Uterus (tissue), 4 donors: ENCODE data around the gene TAPT1. TPM values are rescaled to one million over a fixed set of nuclear protein-coding genes. Genes with fewer than 3 reads are reported as not detected.

ENCODE experiments used
- DNase-seq, 2 donors: peaks; one replicate each; pipeline ENCODE4 v3.0.0-alpha.2; 2019 to 2020
- H3K27ac ChIP-seq, 2 donors: fragments of 200-600 bp; sonication (generic); 1 replicate in 1 of 2; 2 replicates in 1 of 2; pipeline ENCODE4 v1.5.1; 2016 to 2018
- H3K27me3 ChIP-seq, 2 donors: fragments of 200-600 bp; sonication (generic); one replicate each; pipeline ENCODE4 v1.5.1; 2018 to 2019; ENCODE audit warnings: control low read depth in 1 of 2
- H3K36me3 ChIP-seq, 2 donors: fragments of 200-600 bp; sonication (generic); one replicate each; pipeline ENCODE4 v1.5.1; 2019; ENCODE audit warnings: control low read depth in 1 of 2
- H3K4me1 ChIP-seq, 2 donors: fragments of 200-600 bp; sonication (generic); one replicate each; pipeline ENCODE4 v1.5.1; 2018 to 2019; ENCODE audit warnings: control low read depth in 1 of 2
- H3K4me3 ChIP-seq, 2 donors: fragments of 200-600 bp; sonication (generic); 1 replicate in 1 of 2; 2 replicates in 1 of 2; pipeline ENCODE4 v1.5.1; 2018 to 2019; ENCODE audit warnings: mild to moderate bottlenecking in 1 of 2
- H3K9me3 ChIP-seq, 2 donors: fragments of 200-600 bp; sonication (generic); one replicate each; pipeline ENCODE4 v1.5.1; 2019; ENCODE audit warnings: control low read depth in 1 of 2
- CTCF ChIP-seq, 4 experiments: fragments of 200-600 bp in 2 of 4; fragments of 450-650 bp in 2 of 4; sonication (generic) in 2 of 4; IDR thresholded peaks; one replicate each; pipeline ENCODE4 v1.5.1; 2016 to 2019; ENCODE audit warnings: antibody characterized with exemption in 4 of 4, mild to moderate bottlenecking in 2 of 4, moderate library complexity in 1 of 4
- POLR2A ChIP-seq, 2 donors: fragments of 450-650 bp; IDR thresholded peaks; one replicate each; pipeline ENCODE4 v1.6.1; 2016; ENCODE audit warnings: antibody characterized with exemption in 2 of 2, mild to moderate bottlenecking in 1 of 2, moderate library complexity in 1 of 2
- intact Hi-C: fragments of 100-400 bp; cut with DNase I; formaldehyde crosslinking; loops from one replicate; pipeline ENCODE4 v1.15.1; 2023; ENCODE audit warnings: low total_unique reads
- total RNA-seq, 4 donors: library from RNA; depleted of rRNA in 3 of 4; stranded (reverse); fragments of >200 nt in 3 of 4; gene quantifications; one replicate each; pipeline versions ENCODE4 v1.1.0 to v1.2.4, GENCODE V29; 2014 to 2023
- donor health status: DM: yes; HTN: yes; CAD: no.

TAPT1 gene
- total RNA-seq, 4 donors from 2014 or later, result 28.2 to 68.5 (median 63.5) TPM

- H3K4me1 ChIP-seq, result no peaks in the 10 kb centered on the region
- H3K27me3 ChIP-seq, result no peaks in the 10 kb centered on the region
- TF ChIP-seq POLR2A (IDR thresholded peaks at IDR 0.05), result no peak
- TF ChIP-seq CTCF (IDR thresholded peaks at IDR 0.05), result no peak
- no peaks in the 10 kb centered on the region for H3K9me3 ChIP-seq
- H3K27ac ChIP-seq, result no peak overlapping the region
- DNase-seq, result no peak
- H3K36me3 ChIP-seq, result no peaks in the 10 kb centered on the region
- intact Hi-C loops, result no loop called here
- no peak overlapping the region for H3K4me3 ChIP-seq
These were observed 42.7 kb downstream of the TAPT1 start for GRCh38 chr4:16183604-16184003.

GRCh38 chr4:16176621-16177020 is 49.6 kb downstream of the TAPT1 start:
- Histone ChIP-seq H3K27ac (no peak overlapping the region), H3K27me3 (no peaks in the 10 kb centered on the region), H3K9me3 (no peaks in the 10 kb centered on the region), H3K36me3 (no peaks in the 10 kb centered on the region), H3K4me3 (no peak overlapping the region), H3K4me1 (no peaks in the 10 kb centered on the region)
- TF ChIP-seq CTCF (IDR thresholded peaks at IDR 0.05) (no peak), POLR2A (IDR thresholded peaks at IDR 0.05) (no peak)
- intact Hi-C loops, result no loop called here
- DNase-seq, result no peak

GRCh38 chr4:16171831-16172230 is 54.4 kb downstream of the TAPT1 start:
- H3K27me3 ChIP-seq, result no peaks in the 10 kb centered on the region
- no peak overlapping the region for H3K4me3 ChIP-seq
- intact Hi-C loops, result no loop called here
- TF ChIP-seq POLR2A (IDR thresholded peaks at IDR 0.05), result no peak
- no peak for TF ChIP-seq CTCF (IDR thresholded peaks at IDR 0.05)
- no peaks in the 10 kb centered on the region for H3K9me3 ChIP-seq
- no peaks in the 10 kb centered on the region for H3K36me3 ChIP-seq
- H3K4me1 ChIP-seq, result no peaks in the 10 kb centered on the region
- H3K27ac ChIP-seq, result no peak overlapping the region
- no peak for DNase-seq

- no peak for DNase-seq
- Histone ChIP-seq H3K9me3 (no peaks in the 10 kb centered on the region), H3K4me3 (no peak overlapping the region), H3K27me3 (no peaks in the 10 kb centered on the region), H3K27ac (no peak overlapping the region), H3K36me3 (no peaks in the 10 kb centered on the region), H3K4me1 (no peaks in the 10 kb centered on the region)
- intact Hi-C loops, result no loop called here
- TF ChIP-seq POLR2A (IDR thresholded peaks at IDR 0.05), result no peak
- no peak for TF ChIP-seq CTCF (IDR thresholded peaks at IDR 0.05)
These were observed 56.8 kb downstream of the TAPT1 start for GRCh38 chr4:16169490-16169889.

GRCh38 chr4:16168710-16169388 is 57.4 kb downstream of the TAPT1 start:
- Histone ChIP-seq H3K27me3 (no peaks in the 10 kb centered on the region), H3K4me3 (no peak overlapping the region), H3K36me3 (no peaks in the 10 kb centered on the region), H3K9me3 (no peaks in the 10 kb centered on the region), H3K27ac (no peak overlapping the region), H3K4me1 (no peaks in the 10 kb centered on the region)
- no peak for TF ChIP-seq CTCF (IDR thresholded peaks at IDR 0.05)
- TF ChIP-seq POLR2A (IDR thresholded peaks at IDR 0.05), result no peak
- no peak for DNase-seq
- intact Hi-C loops, result no loop called here
